Panc1 (cell line): Measurements from ENCODE around the gene PEPD.

Source experiments
- CTCF ChIP-seq: fragments of 450-650 bp; IDR thresholded peaks from 2 replicates; pipeline ENCODE4 v1.5.1; 2017; ENCODE audit warnings: mild to moderate bottlenecking
- POLR2AphosphoS5 ChIP-seq: IDR thresholded peaks from 2 replicates; pipeline ENCODE4 v1.6.1; 2012; ENCODE audit warnings: mild to moderate bottlenecking, low read depth, low read length, moderate library complexity
- REST ChIP-seq, 2 experiments: IDR thresholded peaks; 2 replicates each; pipeline ENCODE4 v1.6.1; 2011 to 2012; ENCODE audit warnings: low read depth in 2 of 2, control low read depth in 1 of 2, low read length in 1 of 2, mild to moderate bottlenecking in 1 of 2, moderate library complexity in 1 of 2; ENCODE audit not compliant: insufficient read depth in 1 of 2
- SIN3A ChIP-seq: IDR thresholded peaks from 2 replicates; pipeline ENCODE4 v1.6.1; 2012; ENCODE audit warnings: low read depth, mild to moderate bottlenecking, low read length, moderate library complexity, borderline replicate concordance; ENCODE audit not compliant: insufficient read depth
- TCF7L2 ChIP-seq: IDR thresholded peaks from 2 replicates; pipeline ENCODE4 v1.6.1; 2011; ENCODE audit warnings: mild to moderate bottlenecking, low read depth, low read length, inconsistent platforms

- no peak for TF ChIP-seq CTCF
- TF ChIP-seq REST (IDR thresholded peaks at IDR 0.05; ENCODE audit: insufficient read depth in 1 of 2, low read depth in 2 of 2, low read length in 1 of 2) = no peak
- no peak for TF ChIP-seq SIN3A
- no peak for TF ChIP-seq POLR2AphosphoS5
- TF ChIP-seq TCF7L2 = no peak
These were observed 155.9 kb downstream of the PEPD start for GRCh38 chr19:33365691-33366090.
